GM12873 (cell line): ENCODE data around the gene BSPRY.

ENCODE experiments used
- CTCF ChIP-seq: IDR thresholded peaks from 2 replicates; pipeline ENCODE4 v1.5.1; 2012; ENCODE audit warnings: low read depth, mild to moderate bottlenecking, moderate library complexity, low read length, control low read depth; ENCODE audit not compliant: insufficient read depth; ENCODE audit errors: missing control alignments

The BSPRY gene

GRCh38 chr9:113322671-113323070 is 26.7 kb upstream of the BSPRY start:
- no peak for TF ChIP-seq CTCF

GRCh38 chr9:113326230-113326629 is 23.1 kb upstream of the BSPRY start:
- TF ChIP-seq CTCF, result no peak

GRCh38 chr9:113328045-113328782 is 21.1 kb upstream of the BSPRY start:
- no peak for TF ChIP-seq CTCF

GRCh38 chr9:113331780-113332179 is 17.6 kb upstream of the BSPRY start:
- no peak for TF ChIP-seq CTCF

- TF ChIP-seq CTCF, result no peak
Measured at GRCh38 chr9:113337714-113338113, 11.6 kb upstream of the BSPRY start.

GRCh38 chr9:113340011-113340699 is 9.2 kb upstream of the BSPRY start, which contains the start of gene WDR31:
WDR31 (minus strand) TSS chr9:113340275; CDS start chr9:113332022, 8,253 bp downstream.
- TF ChIP-seq CTCF, result peak; percentile 3

- TF ChIP-seq CTCF, result no peak
Measured at GRCh38 chr9:113341712-113342410, 7.5 kb upstream of the BSPRY start.
